ENCODE measurements around the gene SLC7A8. TPM values are rescaled to one million over a fixed set of nuclear protein-coding genes. Genes with fewer than 3 reads are reported as not detected.

SLC7A8 gene
- total and polyA plus RNA-seq, 7 experiments from 2014 or later, result 0.36 to 7.7 (median 2.5) TPM

DNA sequence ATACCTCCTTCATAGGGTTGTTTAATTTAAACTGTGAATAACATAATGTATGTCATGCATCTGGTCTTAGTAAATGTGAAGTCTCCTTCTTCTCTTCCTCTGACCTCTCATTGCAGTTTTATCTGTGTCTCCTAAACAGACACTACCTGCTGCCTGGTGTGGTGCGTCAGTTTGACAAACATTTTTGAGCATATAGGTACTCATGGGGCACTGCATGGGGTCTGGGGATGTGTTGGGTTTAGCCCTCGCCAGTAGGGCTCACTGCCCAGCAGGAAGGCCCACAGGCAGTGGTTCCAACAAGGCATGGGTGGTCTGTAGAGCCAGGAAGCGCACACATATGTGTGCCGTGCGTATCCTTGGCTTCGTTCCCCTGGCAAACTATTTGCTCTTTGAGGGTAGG is 61.4 kb downstream of the SLC7A8 start:
- no peaks in the 10 kb centered on the region for H3K9me3 ChIP-seq (ENCODE audit: control insufficient read depth in 2 of 3, low read length in 3 of 3)
- H3K27ac ChIP-seq (ENCODE audit: low read depth, low read length), result no peak overlapping the region
- no peaks in the 10 kb centered on the region for H3K36me3 Mint-ChIP-seq
- H3K36me3 ChIP-seq (ENCODE audit: control insufficient read depth in 2 of 3, insufficient read depth in 3 of 3, low read length in 3 of 3), result no peaks in the 10 kb centered on the region
- POLR2A ChIA-PET, result interaction anchor here (1.4 to 6.3 kb wide), 4 partner anchors 26 to 199 kb away, joined by 5 to 75 read pairs (median 32); partner anchors contain the start of genes ACIN1, C14orf119, PABPN1 and SLC7A8
- H3K9me3 Mint-ChIP-seq, result peaks cover 0 to 2% (median 0%) of the 10 kb centered on the region in 11 donors
- CTCF ChIA-PET, result interaction anchor here (0.8 to 9.6 kb wide), 6 partner anchors 8 to 63 kb away, joined by 3 to 250 read pairs (median 4); partner anchors contain the start of genes ACIN1, C14orf119 and SLC7A8
- no peak overlapping the region for H3K4me3 ChIP-seq (ENCODE audit: low read length)
- DNase-seq (no peak), ATAC-seq (no peak)
- peak overlapping the region in 3 of 9 donors; percentile 22 to 47 (median 40) for H3K27ac Mint-ChIP-seq
- peaks cover 21 to 41% of the 10 kb centered on the region in 2 donors for H3K4me1 ChIP-seq (ENCODE audit: control insufficient read depth in 2 of 2, insufficient read depth in 2 of 2, low read length in 2 of 2)
- H3K4me3 Mint-ChIP-seq, result peak overlapping the region in 3 of 10 donors; percentile 20 to 72 (median 66)
- intact Hi-C loops (cut with micrococcal nuclease), result no loop called here
- H3K27me3 Mint-ChIP-seq, result peaks cover 0 to 5% (median 0%) of the 10 kb centered on the region in 5 donors
- no peaks in the 10 kb centered on the region for H3K27me3 ChIP-seq (ENCODE audit: control insufficient read depth in 2 of 2, insufficient read depth in 2 of 2, low read length in 2 of 2)
- H3K4me1 Mint-ChIP-seq, result peaks cover 26 to 52% (median 46%) of the 10 kb centered on the region in 7 donors

- Mint-ChIP-seq H3K36me3 (no peaks in the 10 kb centered on the region), H3K9me3 (peaks cover 0 to 2% (median 0%) of the 10 kb centered on the region in 11 donors), H3K27me3 (peaks cover 0 to 5% (median 0%) of the 10 kb centered on the region in 5 donors), H3K4me3 (peak overlapping the region; percentile 11 to 87 (median 71)), H3K27ac (peak overlapping the region in 8 of 9 donors; percentile 53 to 99 (median 95)), H3K4me1 (peaks cover 26 to 59% (median 48%) of the 10 kb centered on the region in 7 donors)
- Histone ChIP-seq H3K9me3 (ENCODE audit: control insufficient read depth in 2 of 3, low read length in 3 of 3) (no peaks in the 10 kb centered on the region), H3K27ac (ENCODE audit: low read depth, low read length) (peak overlapping the region; percentile 6), H3K4me3 (ENCODE audit: low read length) (no peak overlapping the region), H3K27me3 (ENCODE audit: control insufficient read depth in 2 of 2, insufficient read depth in 2 of 2, low read length in 2 of 2) (no peaks in the 10 kb centered on the region), H3K4me1 (ENCODE audit: control insufficient read depth in 2 of 2, insufficient read depth in 2 of 2, low read length in 2 of 2) (peaks cover 21 to 41% of the 10 kb centered on the region in 2 donors), H3K36me3 (ENCODE audit: control insufficient read depth in 2 of 3, insufficient read depth in 3 of 3, low read length in 3 of 3) (no peaks in the 10 kb centered on the region)
- peak in 1 of 9 donors; percentile 10 for DNase-seq
- ChIA-PET CTCF (interaction anchor here (0.5 to 9.6 kb wide), 24 partner anchors 9 to 259 kb away, joined by 3 to 250 read pairs (median 5); partner anchors contain the start of genes ACIN1, C14orf119 and SLC7A8), POLR2A (interaction anchor here (0.5 to 6.3 kb wide), 9 partner anchors 25 to 200 kb away, joined by 3 to 75 read pairs (median 8); partner anchors contain the start of genes ACIN1, C14orf119, PABPN1 and PPP1R3E)
- ATAC-seq, result no peak
- intact Hi-C loops (cut with micrococcal nuclease), result loop anchor here (1.0 to 2.0 kb wide), 4 partner anchors 27 to 259 kb away; partner anchors contain the start of genes ACIN1 (in 1 of the 2), C14orf119 (in 1 of the 2) and PABPN1 (in 1 of the 2)
Observed at GRCh38 chr14:23121361-23121771, 62.1 kb downstream of the SLC7A8 start.

- no peaks in the 10 kb centered on the region for H3K27me3 ChIP-seq (ENCODE audit: control insufficient read depth in 2 of 2, insufficient read depth in 2 of 2, low read length in 2 of 2)
- intact Hi-C loops (cut with micrococcal nuclease), result loop anchor here (1.0 to 2.0 kb wide), 11 partner anchors 25 to 260 kb away; partner anchors contain the start of genes ACIN1 (in 2 of the 2), C14orf119 (in 2 of the 2) and PABPN1 (in 1 of the 2)
- Mint-ChIP-seq H3K9me3 (peaks cover 0 to 2% (median 0%) of the 10 kb centered on the region in 11 donors), H3K36me3 (no peaks in the 10 kb centered on the region), H3K4me1 (peaks cover 26 to 65% (median 48%) of the 10 kb centered on the region in 7 donors), H3K4me3 (peak overlapping the region; percentile 63 to 87 (median 72)), H3K27ac (peak overlapping the region; percentile 90 to 99 (median 96)), H3K27me3 (peaks cover 0 to 5% (median 0%) of the 10 kb centered on the region in 5 donors)
- no peaks in the 10 kb centered on the region for H3K9me3 ChIP-seq (ENCODE audit: control insufficient read depth in 2 of 3, low read length in 3 of 3)
- H3K4me1 ChIP-seq (ENCODE audit: control insufficient read depth in 2 of 2, insufficient read depth in 2 of 2, low read length in 2 of 2), result peaks cover 21 to 41% of the 10 kb centered on the region in 2 donors
- H3K36me3 ChIP-seq (ENCODE audit: control insufficient read depth in 2 of 3, insufficient read depth in 3 of 3, low read length in 3 of 3), result no peaks in the 10 kb centered on the region
- peak overlapping the region; percentile 71 for H3K27ac ChIP-seq (ENCODE audit: low read depth, low read length)
- ChIA-PET POLR2A (interaction anchor here (0.5 to 6.3 kb wide), 15 partner anchors 10 to 200 kb away, joined by 3 to 75 read pairs (median 6); partner anchors contain the start of genes ACIN1, C14orf119, PABPN1 and PPP1R3E), CTCF (interaction anchor here (0.6 to 9.6 kb wide), 36 partner anchors 9 to 259 kb away, joined by 3 to 250 read pairs (median 5); partner anchors contain the start of genes ACIN1, C14orf119 and SLC7A8)
- peak overlapping the region; percentile 53 for H3K4me3 ChIP-seq (ENCODE audit: low read length)
- peak; percentile 58 to 77 (median 74) for DNase-seq
- peak; percentile 92 for ATAC-seq
Observed at GRCh38 chr14:23120541-23121251, 62.8 kb downstream of the SLC7A8 start.

- POLR2A ChIA-PET, result interaction anchor here (0.5 to 6.3 kb wide), 19 partner anchors 10 to 837 kb away, joined by 3 to 75 read pairs (median 4); partner anchors contain the start of genes ACIN1, C14orf119, PABPN1 and PPP1R3E
- H3K4me1 ChIP-seq (ENCODE audit: control insufficient read depth in 2 of 2, insufficient read depth in 2 of 2, low read length in 2 of 2), result peaks cover 21 to 41% of the 10 kb centered on the region in 2 donors
- ATAC-seq, result peak; percentile 58
Observed at GRCh38 chr14:23119363-23120327, 63.8 kb downstream of the SLC7A8 start.

GRCh38 chr14:23118506-23119362 is 64.7 kb downstream of the SLC7A8 start, which contains the start of gene CEBPE:
CEBPE (minus strand) TSS chr14:23119255; CDS start chr14:23119091, 164 bp downstream.
- Histone ChIP-seq H3K4me1 (ENCODE audit: control insufficient read depth in 2 of 2, insufficient read depth in 2 of 2, low read length in 2 of 2) (peaks cover 21 to 41% of the 10 kb centered on the region in 2 donors), H3K27ac (ENCODE audit: low read depth, low read length) (peak within 1 kb of the TSS; percentile 71), H3K4me3 (ENCODE audit: low read length) (peak within 1 kb of the TSS; percentile 53), H3K36me3 (ENCODE audit: control insufficient read depth in 2 of 3, insufficient read depth in 3 of 3, low read length in 3 of 3) (no peaks in the 10 kb centered on the region), H3K27me3 (ENCODE audit: control insufficient read depth in 2 of 2, insufficient read depth in 2 of 2, low read length in 2 of 2) (no peaks in the 10 kb centered on the region), H3K9me3 (ENCODE audit: control insufficient read depth in 2 of 3, low read length in 3 of 3) (no peaks in the 10 kb centered on the region)
- Mint-ChIP-seq H3K36me3 (no peaks in the 10 kb centered on the region), H3K27ac (peak within 1 kb of the TSS; percentile 90 to 99 (median 96)), H3K4me1 (peaks cover 33 to 77% (median 48%) of the 10 kb centered on the region in 7 donors), H3K4me3 (peak within 1 kb of the TSS; percentile 63 to 87 (median 74)), H3K27me3 (peaks cover 0 to 7% (median 0%) of the 10 kb centered on the region in 5 donors), H3K9me3 (peaks cover 0 to under 1% (median 0%) of the 10 kb centered on the region in 11 donors)
- intact Hi-C loops (cut with micrococcal nuclease), result no loop called here
- POLR2A ChIA-PET, result interaction anchor here (1.0 to 6.3 kb wide), 8 partner anchors 23 to 202 kb away, joined by 3 to 75 read pairs (median 11); partner anchors contain the start of genes ACIN1, C14orf119, PABPN1 and PPP1R3E
- peak; percentile 37 for ATAC-seq
- DNase-seq, result no peak
- CTCF ChIA-PET, result interaction anchor here (0.6 to 9.6 kb wide), 8 partner anchors 10 to 261 kb away, joined by 3 to 250 read pairs (median 16); partner anchors contain the start of genes ACIN1, C14orf119 and SLC7A8

More at GRCh38 chr14:23119363-23120327, 63.8 kb downstream of the SLC7A8 start:
- peak overlapping the region; percentile 53 for H3K4me3 ChIP-seq (ENCODE audit: low read length)
- DNase-seq, result peak; percentile 28 to 74 (median 67)
- CTCF ChIA-PET, result interaction anchor here (0.7 to 9.6 kb wide), 25 partner anchors 9 to 260 kb away, joined by 3 to 250 read pairs (median 5); partner anchors contain the start of genes ACIN1, C14orf119 and SLC7A8
- peak overlapping the region; percentile 71 for H3K27ac ChIP-seq (ENCODE audit: low read depth, low read length)
- Mint-ChIP-seq H3K4me1 (peaks cover 30 to 72% (median 48%) of the 10 kb centered on the region in 7 donors), H3K9me3 (peaks cover 0 to 2% (median 0%) of the 10 kb centered on the region in 11 donors), H3K4me3 (peak overlapping the region; percentile 63 to 87 (median 74)), H3K27me3 (peaks cover 0 to 8% (median 0%) of the 10 kb centered on the region in 5 donors), H3K27ac (peak overlapping the region; percentile 90 to 99 (median 96)), H3K36me3 (no peaks in the 10 kb centered on the region)
- H3K9me3 ChIP-seq (ENCODE audit: control insufficient read depth in 2 of 3, low read length in 3 of 3), result no peaks in the 10 kb centered on the region
- no peaks in the 10 kb centered on the region for H3K27me3 ChIP-seq (ENCODE audit: control insufficient read depth in 2 of 2, insufficient read depth in 2 of 2, low read length in 2 of 2)
- no peaks in the 10 kb centered on the region for H3K36me3 ChIP-seq (ENCODE audit: control insufficient read depth in 2 of 3, insufficient read depth in 3 of 3, low read length in 3 of 3)
- intact Hi-C loops (cut with micrococcal nuclease), result loop anchor here (1.0 to 2.0 kb wide), 11 partner anchors 24 to 261 kb away; partner anchors contain the start of genes ACIN1 (in 2 of the 2), C14orf119 (in 2 of the 2) and PABPN1 (in 1 of the 2)
